T-helper 17 cell (primary cell): Measurements from ENCODE around the gene PGPEP1. TPM values are rescaled to one million over a fixed set of nuclear protein-coding genes. Genes with fewer than 3 reads are reported as not detected.

Experiments
- ATAC-seq: fragments of 150-1000 bp; cut with Tn5 transposase; 2 replicates; pipeline ENCODE4 v1.10.0; 2021; ENCODE audit warnings: mild to moderate bottlenecking, moderate library complexity
- DNase-seq, 3 donors: peaks; one replicate each; pipeline versions ENCODE4 v3.0.0 to v3.0.0-alpha.2; 2020 to 2021
- H3K9me3 ChIP-seq: one replicate; pipeline ENCODE4 v1.7.0; 2013; ENCODE audit warnings: low read length, mild to moderate bottlenecking; ENCODE audit not compliant: control insufficient read depth, poor library complexity, severe bottlenecking
- H3K27ac Mint-ChIP-seq: one replicate; pipeline ENCODE4 v1.8.0; 2022; ENCODE audit warnings: mild to moderate bottlenecking, moderate library complexity, mixed read lengths
- H3K27me3 Mint-ChIP-seq: one replicate; pipeline ENCODE4 v1.8.0; 2022; ENCODE audit warnings: mixed read lengths
- H3K36me3 Mint-ChIP-seq: one replicate; pipeline ENCODE4 v1.8.0; 2022; ENCODE audit warnings: low read depth, mixed read lengths
- H3K4me1 Mint-ChIP-seq: one replicate; pipeline ENCODE4 v1.8.0; 2022; ENCODE audit warnings: mild to moderate bottlenecking, mixed read lengths
- H3K4me3 Mint-ChIP-seq: one replicate; pipeline ENCODE4 v1.8.0; 2022; ENCODE audit warnings: mild to moderate bottlenecking, moderate library complexity, mixed read lengths
- total RNA-seq, 4 donors: library from RNA in 2 of 4; stranded (reverse) in 2 of 4; gene quantifications; one replicate each; pipeline ENCODE4 v1.2.3 and lab custom pipeline; 2022 to 2026

Gene PGPEP1
- total RNA-seq, 2 donors from 2014 or later, result 22.0 to 28.3 TPM

DNA sequence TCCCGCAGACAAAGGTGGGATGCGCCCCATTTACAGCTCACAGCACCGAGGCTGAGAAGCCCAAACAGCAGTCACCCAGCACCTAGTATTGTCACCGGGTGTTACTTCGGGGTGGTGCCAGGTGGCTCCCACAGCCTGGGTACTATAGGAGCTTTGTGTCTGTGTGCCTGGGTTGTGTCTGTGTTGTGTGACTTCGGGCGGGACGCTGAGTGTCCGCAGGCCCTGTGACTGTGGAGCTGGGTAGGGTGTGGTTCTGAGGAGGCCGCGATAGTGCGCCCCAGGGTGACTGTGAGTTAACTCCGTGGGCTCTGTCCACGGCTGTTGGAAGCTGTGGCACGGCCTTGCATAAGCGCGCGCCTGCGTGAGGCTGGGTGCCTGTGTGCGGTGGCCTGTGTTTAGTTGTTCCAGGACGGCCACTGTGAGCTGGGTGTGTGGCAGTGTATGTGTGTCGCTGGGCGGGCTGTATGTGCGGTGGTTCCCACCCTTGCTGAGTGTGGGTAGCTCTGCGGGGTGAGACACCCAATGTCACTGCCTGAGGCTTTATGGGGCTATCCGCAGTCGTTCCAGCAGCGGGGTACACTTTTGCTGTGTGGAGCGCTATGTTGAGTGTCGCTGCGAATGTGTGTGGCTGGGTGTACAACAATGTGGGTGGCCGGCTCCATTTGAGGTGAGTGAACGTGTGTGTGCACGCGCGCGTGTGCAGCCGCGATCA is 78.2 kb downstream of the PGPEP1 start:
- H3K4me1 Mint-ChIP-seq, result peaks cover 67% of the 10 kb centered on the region
- no peaks in the 10 kb centered on the region for H3K27me3 Mint-ChIP-seq
- peak; percentile 43 for ATAC-seq
- H3K36me3 Mint-ChIP-seq, result no peaks in the 10 kb centered on the region
- H3K9me3 ChIP-seq, result no peaks in the 10 kb centered on the region
- peak overlapping the region; percentile 97 for H3K4me3 Mint-ChIP-seq
- peak overlapping the region; percentile 83 for H3K27ac Mint-ChIP-seq
- DNase-seq, result peak; percentile 31 to 42 (median 34)

DNA sequence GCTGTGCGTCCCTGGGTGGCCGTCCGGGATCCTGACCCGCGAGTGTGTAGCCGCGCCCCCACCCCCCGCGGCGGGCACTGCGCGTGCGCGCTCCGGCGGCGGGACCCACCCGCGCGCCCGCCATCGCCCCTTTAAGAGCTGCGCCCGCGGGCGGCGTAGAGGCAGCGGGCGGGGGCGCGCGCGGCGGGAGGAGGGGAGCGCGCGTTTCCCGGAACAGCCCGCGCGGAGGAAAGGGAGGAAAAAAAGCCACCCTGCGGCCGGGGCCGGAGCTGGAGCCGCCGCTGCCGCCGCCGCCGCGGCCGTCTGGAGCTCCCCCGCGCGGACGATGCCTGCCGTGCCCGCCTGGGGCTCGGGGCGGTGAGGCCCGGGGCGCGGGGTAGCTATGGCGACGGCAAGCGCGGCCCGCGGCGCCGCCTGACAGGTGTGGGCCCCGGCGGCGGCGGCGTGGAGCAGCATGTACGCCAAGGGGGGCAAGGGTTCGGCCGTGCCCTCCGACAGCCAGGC is 78.8 kb downstream of the PGPEP1 start, which contains the start of gene SSBP4:
Gene SSBP4, plus strand, starts transcription at position 204 of the 504 bp plus-strand sequence. Its CDS starts 251 bp downstream, at position 455.
- peak within 1 kb of the TSS; percentile 94 for H3K27ac Mint-ChIP-seq
- DNase-seq, result peak; percentile 68 to 69 (median 68)
- H3K9me3 ChIP-seq, result no peaks in the 10 kb centered on the region
- H3K36me3 Mint-ChIP-seq, result no peaks in the 10 kb centered on the region
- peak within 1 kb of the TSS; percentile 97 for H3K4me3 Mint-ChIP-seq
- H3K4me1 Mint-ChIP-seq, result peaks cover 68% of the 10 kb centered on the region
- no peaks in the 10 kb centered on the region for H3K27me3 Mint-ChIP-seq
- ATAC-seq, result peak; percentile 64

Other genes starting within 250 kb of the PGPEP1 start
- gene MAST3, start 242.8 kb upstream of the PGPEP1 start, total RNA-seq, result 10 to 100 TPM; 38.2 to 50.8 TPM
- gene PIK3R2, start 187.4 kb upstream of the PGPEP1 start, total RNA-seq, result 1 to 10 TPM; 8.6 to 9.1 TPM
- gene IFI30, start 166.8 kb upstream of the PGPEP1 start, total RNA-seq, result 10 to 100 TPM; 10.1 to 25.8 TPM
- 1 to 10 TPM; 3.8 TPM for gene MPV17L2, start 147.4 kb upstream of the PGPEP1 start, total RNA-seq
- 10 to 100 TPM in 1 of 2 donors, 1 to 10 TPM in 1; 7.4 to 15.3 TPM for gene RAB3A, start 136.6 kb upstream of the PGPEP1 start, total RNA-seq
- under 1 TPM in 1 of 2 donors, not detected in 1; 0.31 TPM for gene PDE4C, start 114.2 kb upstream of the PGPEP1 start, total RNA-seq
- gene IQCN, start 66.1 kb upstream of the PGPEP1 start, total RNA-seq, result 10 to 100 TPM; 16.5 to 21.9 TPM
- gene JUND, start 59.0 kb upstream of the PGPEP1 start, total RNA-seq, result 1,000 to 10,000 TPM; 1,212 to 1,401 TPM
- 10 to 100 TPM; 43.3 to 46.6 TPM for gene LSM4, start 17.5 kb upstream of the PGPEP1 start, total RNA-seq
- gene GDF15, start 45.6 kb downstream of the PGPEP1 start, total RNA-seq, result under 1 TPM; 0.29 to 0.85 TPM
- gene LRRC25, start 57.0 kb downstream of the PGPEP1 start, total RNA-seq, result 1 to 10 TPM in 1 of 2 donors, under 1 TPM in 1; 0.63 to 3.2 TPM
- gene SSBP4, start 78.8 kb downstream of the PGPEP1 start, total RNA-seq, result 100 to 1,000 TPM; 112 to 113 TPM
- 10 to 100 TPM; 37.6 to 39.6 TPM for gene ISYNA1, start 97.5 kb downstream of the PGPEP1 start, total RNA-seq
- 10 to 100 TPM; 51.0 to 62.8 TPM for gene ELL, start 181.5 kb downstream of the PGPEP1 start, total RNA-seq
- 100 to 1,000 TPM; 149 to 186 TPM for gene FKBP8, start 203.0 kb downstream of the PGPEP1 start, total RNA-seq
- 10 to 100 TPM; 69.6 to 78.5 TPM for gene KXD1, start 217.3 kb downstream of the PGPEP1 start, total RNA-seq
- gene UBA52, start 231.3 kb downstream of the PGPEP1 start, total RNA-seq, result 1,000 to 10,000 TPM; 1,880 to 1,939 TPM
- 10 to 100 TPM; 89.1 to 97.1 TPM for gene REX1BD, start 248.2 kb downstream of the PGPEP1 start, total RNA-seq